Left ventricle myocardium inferior (tissue), 1 donor: Measurements from ENCODE around the gene SMYD1. TPM values are rescaled to one million over a fixed set of nuclear protein-coding genes. Genes with fewer than 3 reads are reported as not detected.

ENCODE experiments used
- DNase-seq: peaks from one replicate; pipeline ENCODE4 v3.0.0-alpha.2; 2020
- H3K27ac ChIP-seq: fragments of 200-600 bp; replicated peaks from 2 replicates; pipeline ENCODE4 v1.8.0; 2021
- H3K27me3 ChIP-seq: fragments of 200-600 bp; 2 replicates; pipeline ENCODE4 v1.8.0; 2021; ENCODE audit warnings: low read depth
- H3K36me3 ChIP-seq: fragments of 200-600 bp; 2 replicates; pipeline ENCODE4 v1.8.0; 2021
- H3K4me1 ChIP-seq: fragments of 200-600 bp; 2 replicates; pipeline ENCODE4 v1.8.0; 2021
- H3K4me3 ChIP-seq: fragments of 200-600 bp; 2 replicates; pipeline ENCODE4 v1.8.0; 2021; ENCODE audit warnings: mild to moderate bottlenecking, moderate library complexity
- H3K9me3 ChIP-seq: fragments of 200-600 bp; replicated peaks from 2 replicates; pipeline ENCODE4 v1.8.0; 2021
- intact Hi-C: fragments of 100-400 bp; cut with micrococcal nuclease; formaldehyde crosslinking; loops from one replicate; pipeline ENCODE4 v1.11.0; 2022
- total RNA-seq: library from RNA; stranded (reverse); fragmentation: NEBNext Ultra II Directional; extraction: Animal tissue kit (Norgen Biotek cat#: 25700); gene quantifications from one replicate; pipeline ENCODE4 v1.2.1, GENCODE V29; 2021
- TF ChIP-seq, protein P1 (sequence below): fragments of 200-600 bp; IDR thresholded peaks from 2 replicates; pipeline ENCODE4 v1.8.0; 2021; ENCODE audit warnings: antibody characterized with exemption, mild to moderate bottlenecking, borderline replicate concordance
- donor health status: DM: no; HTN: yes; CAD: no; lungs with severe emphysema.

The SMYD1 gene
- total RNA-seq, 1 donor from 2014 or later: 389 TPM

DNA sequence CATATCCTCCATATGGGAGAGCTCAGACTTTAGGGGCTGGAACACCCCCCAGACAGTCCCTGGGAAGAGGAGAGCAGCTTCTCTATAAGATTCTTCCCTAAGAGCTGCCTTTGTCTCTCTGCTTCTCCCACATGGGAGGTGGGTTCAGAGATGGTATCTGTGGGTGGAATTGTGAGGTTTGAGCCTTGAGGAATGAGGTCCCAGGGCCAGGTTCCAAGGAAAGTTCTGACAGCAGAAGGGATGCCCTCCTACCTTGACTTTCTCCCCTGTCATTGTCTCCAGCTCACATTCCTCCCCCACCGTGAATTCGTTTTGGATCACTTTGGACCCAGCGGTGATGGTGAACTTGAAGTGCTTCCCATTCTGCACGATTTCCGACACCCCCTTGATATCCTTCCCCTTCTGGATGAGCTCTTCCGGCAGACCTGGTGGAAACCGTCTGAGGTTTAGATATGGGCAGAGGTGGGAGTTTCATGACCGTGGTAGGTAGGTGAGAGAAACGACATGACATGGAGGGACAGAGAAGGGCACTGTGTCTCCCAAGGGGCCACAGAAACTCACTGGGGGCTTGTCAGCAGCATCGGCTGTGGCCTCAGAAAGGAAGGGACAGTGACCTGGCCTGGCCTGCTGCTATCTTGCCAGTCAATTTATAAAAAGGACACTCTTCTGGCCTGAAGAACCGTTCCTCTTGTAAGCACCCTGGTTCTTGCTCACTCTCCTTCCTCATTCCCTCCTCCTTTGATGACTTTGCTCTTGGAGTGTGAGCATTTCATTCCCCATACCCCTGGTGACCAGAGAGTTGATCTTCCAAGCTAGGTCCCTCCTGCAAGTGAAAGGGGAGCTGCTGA lies 58.5 kb downstream of the SMYD1 start:
- Histone ChIP-seq H3K27me3 (peaks cover 36% of the 10 kb centered on the region), H3K27ac (no peak overlapping the region), H3K9me3 (no peaks in the 10 kb centered on the region), H3K4me3 (no peak overlapping the region), H3K36me3 (no peaks in the 10 kb centered on the region), H3K4me1 (no peaks in the 10 kb centered on the region)
- no peak for DNase-seq
- TF ChIP-seq, protein P1, sequence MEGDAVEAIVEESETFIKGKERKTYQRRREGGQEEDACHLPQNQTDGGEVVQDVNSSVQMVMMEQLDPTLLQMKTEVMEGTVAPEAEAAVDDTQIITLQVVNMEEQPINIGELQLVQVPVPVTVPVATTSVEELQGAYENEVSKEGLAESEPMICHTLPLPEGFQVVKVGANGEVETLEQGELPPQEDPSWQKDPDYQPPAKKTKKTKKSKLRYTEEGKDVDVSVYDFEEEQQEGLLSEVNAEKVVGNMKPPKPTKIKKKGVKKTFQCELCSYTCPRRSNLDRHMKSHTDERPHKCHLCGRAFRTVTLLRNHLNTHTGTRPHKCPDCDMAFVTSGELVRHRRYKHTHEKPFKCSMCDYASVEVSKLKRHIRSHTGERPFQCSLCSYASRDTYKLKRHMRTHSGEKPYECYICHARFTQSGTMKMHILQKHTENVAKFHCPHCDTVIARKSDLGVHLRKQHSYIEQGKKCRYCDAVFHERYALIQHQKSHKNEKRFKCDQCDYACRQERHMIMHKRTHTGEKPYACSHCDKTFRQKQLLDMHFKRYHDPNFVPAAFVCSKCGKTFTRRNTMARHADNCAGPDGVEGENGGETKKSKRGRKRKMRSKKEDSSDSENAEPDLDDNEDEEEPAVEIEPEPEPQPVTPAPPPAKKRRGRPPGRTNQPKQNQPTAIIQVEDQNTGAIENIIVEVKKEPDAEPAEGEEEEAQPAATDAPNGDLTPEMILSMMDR: no peak
- intact Hi-C loops: no loop called here

DNA sequence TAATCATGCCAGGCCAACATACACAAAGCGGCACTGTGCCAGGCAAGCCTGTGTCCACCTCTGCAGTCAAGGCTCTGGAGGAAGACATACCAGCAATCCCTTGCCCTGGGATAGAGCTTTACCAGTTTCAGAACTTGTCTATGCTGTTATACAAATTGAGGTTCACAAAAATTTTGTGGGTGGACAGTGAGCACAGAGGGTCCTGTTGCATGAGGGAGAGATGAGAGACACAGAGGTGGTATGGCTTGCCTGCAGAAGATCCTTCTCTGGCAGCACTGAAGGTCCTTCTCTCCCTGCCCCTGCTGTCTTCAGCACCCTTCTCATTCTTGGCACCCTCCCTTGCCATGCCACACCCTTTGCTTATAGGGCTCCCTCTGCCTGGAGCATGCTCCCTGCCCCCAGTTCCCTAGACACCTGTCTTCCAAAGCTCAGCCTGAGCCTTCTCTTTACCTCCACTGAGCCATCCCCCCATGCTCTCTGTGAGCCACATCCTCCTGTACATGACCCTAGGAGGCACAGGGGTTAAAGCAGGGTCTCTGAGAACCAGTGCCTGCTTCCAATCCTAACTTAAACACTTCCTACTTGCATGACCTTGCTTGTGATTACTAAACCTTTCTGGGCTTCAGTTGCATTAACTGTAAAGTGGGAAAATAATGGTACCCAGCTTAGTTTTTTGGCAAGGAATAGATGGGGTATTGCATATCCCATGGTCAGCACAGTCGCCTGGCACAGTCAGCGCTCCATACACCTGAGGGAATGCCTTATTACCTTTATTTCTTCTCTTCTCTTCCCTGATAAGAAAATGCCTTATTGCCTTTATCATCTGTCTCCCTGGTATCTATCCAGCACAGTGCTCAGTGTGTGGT lies 59.4 kb downstream of the SMYD1 start:
- Histone ChIP-seq H3K36me3 (no peaks in the 10 kb centered on the region), H3K27ac (no peak overlapping the region), H3K27me3 (peaks cover 38% of the 10 kb centered on the region), H3K4me1 (no peaks in the 10 kb centered on the region), H3K4me3 (no peak overlapping the region), H3K9me3 (no peaks in the 10 kb centered on the region)
- intact Hi-C loops: no loop called here
- no peak for DNase-seq
- TF ChIP-seq, protein P1: no peak

DNA sequence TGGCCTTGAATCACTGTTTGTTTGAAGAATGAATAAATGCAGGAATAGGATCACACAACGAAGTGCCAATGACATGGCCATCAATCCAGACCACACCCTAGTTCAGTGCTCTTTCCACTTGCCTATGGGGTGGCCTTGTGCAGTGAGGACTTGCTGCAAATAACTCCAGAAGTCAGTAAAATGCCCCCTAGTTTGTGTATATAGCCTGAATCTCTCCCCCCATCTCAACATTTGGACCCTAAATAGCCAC lies 59.9 kb downstream of the SMYD1 start:
- TF ChIP-seq, protein P1: no peak
- intact Hi-C loops: no loop called here
- no peaks in the 10 kb centered on the region for H3K4me1 ChIP-seq
- H3K4me3 ChIP-seq: no peak overlapping the region
- no peak for DNase-seq
- no peaks in the 10 kb centered on the region for H3K9me3 ChIP-seq
- no peak overlapping the region for H3K27ac ChIP-seq
- H3K36me3 ChIP-seq: no peaks in the 10 kb centered on the region
- peaks cover 38% of the 10 kb centered on the region for H3K27me3 ChIP-seq

DNA sequence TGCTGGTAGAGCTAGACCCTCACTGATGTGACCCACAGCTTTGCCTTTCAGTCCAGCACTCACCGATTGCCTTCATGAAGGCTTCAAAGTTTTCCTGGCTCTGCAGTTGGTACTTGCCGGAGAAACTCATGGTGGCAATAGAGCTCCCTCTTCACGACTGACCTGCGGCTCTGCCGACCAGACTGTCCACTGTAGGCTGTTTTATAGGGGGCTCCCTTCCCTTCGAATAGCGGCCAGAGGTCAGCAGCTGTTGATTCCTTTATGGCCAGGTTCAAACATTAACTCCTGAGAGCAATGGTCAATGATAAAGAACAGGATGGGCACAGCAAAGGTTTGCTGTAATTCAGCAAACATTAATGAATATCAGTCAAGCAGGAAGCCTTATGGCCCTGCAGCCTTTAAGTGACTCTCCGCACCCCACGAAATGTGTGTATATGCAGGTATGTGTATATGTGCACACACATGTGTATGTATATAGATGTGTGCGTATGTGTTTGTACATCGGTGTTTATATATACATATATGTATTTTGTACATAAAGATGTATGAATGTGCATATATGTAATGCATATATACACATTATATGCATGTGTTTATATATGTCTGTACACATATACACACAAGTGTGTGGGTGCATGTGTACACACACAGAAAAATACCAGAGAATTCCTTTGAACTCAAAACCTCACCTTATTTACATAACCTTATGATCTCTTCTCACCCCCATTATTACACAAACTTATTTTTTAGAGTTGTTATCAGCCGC lies 60.4 kb downstream of the SMYD1 start, which contains the start of gene FABP1:
Gene FABP1, minus strand, starts transcription at position 175 of the 766 bp plus-strand sequence. Its CDS starts 45 bp downstream, at position 130.
- Histone ChIP-seq H3K27me3 (peaks cover 38% of the 10 kb centered on the region), H3K9me3 (no peaks in the 10 kb centered on the region), H3K27ac (no peak within 1 kb of the TSS), H3K36me3 (no peaks in the 10 kb centered on the region), H3K4me1 (no peaks in the 10 kb centered on the region), H3K4me3 (no peak within 1 kb of the TSS)
- DNase-seq: no peak
- TF ChIP-seq, protein P1: no peak
- intact Hi-C loops: no loop called here

DNA sequence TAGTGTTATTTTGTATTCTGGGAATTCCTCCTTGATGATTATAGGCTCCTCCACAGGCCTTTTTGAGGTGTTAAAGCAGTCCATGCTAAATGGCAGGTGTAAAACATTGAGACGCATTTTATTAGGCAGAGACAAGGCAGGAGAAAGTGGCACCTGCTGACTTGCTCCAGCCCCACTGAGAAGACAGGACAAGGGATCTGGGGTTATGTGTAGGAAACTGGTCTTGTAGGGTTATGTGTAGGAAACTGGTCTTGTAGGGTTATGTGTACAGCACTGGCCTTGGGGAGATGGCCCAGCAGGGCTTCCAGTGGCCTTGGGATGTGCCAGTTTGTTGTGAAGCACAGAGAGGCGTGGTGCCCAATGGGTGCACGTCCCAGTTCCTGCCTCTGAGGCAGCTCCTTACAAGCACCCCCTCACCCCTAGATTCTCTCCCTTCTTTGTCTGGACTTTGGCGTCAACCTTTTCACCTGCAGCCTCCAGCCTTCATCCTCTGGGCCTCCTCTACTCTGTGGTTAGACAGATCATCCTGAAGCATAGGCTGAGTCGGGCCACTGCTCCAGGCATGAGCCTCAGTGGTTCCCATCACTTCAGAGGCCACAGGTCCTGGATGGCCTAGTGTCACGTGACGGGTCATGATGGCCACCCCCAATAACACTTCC lies 61.2 kb downstream of the SMYD1 start:
- Histone ChIP-seq H3K4me1 (no peaks in the 10 kb centered on the region), H3K27me3 (peaks cover 33% of the 10 kb centered on the region), H3K27ac (no peak overlapping the region), H3K4me3 (no peak overlapping the region), H3K36me3 (no peaks in the 10 kb centered on the region), H3K9me3 (no peaks in the 10 kb centered on the region)
- intact Hi-C loops: no loop called here
- TF ChIP-seq, protein P1: no peak
- DNase-seq: no peak
